ENCODE results near the gene SLC25A10. TPM values are rescaled to one million over a fixed set of nuclear protein-coding genes. Genes with fewer than 3 reads are reported as not detected.

SLC25A10 gene
- total RNA-seq, 1 donor from 2014 or later, result 60.8 TPM

GRCh38 chr17:81741049-81741593 lies 29.0 kb downstream of the SLC25A10 start:
- H3K36me3 Mint-ChIP-seq (ENCODE audit: unreplicated experiment), result no peaks in the 10 kb centered on the region
- no peak for DNase-seq
- H3K9me3 Mint-ChIP-seq (ENCODE audit: unreplicated experiment), result peaks cover 2% of the 10 kb centered on the region
- no peak overlapping the region for H3K4me3 Mint-ChIP-seq (ENCODE audit: unreplicated experiment)
- no peaks in the 10 kb centered on the region for H3K4me1 Mint-ChIP-seq (ENCODE audit: low read depth, unreplicated experiment)
- H3K27me3 Mint-ChIP-seq (ENCODE audit: unreplicated experiment), result peaks cover 8% of the 10 kb centered on the region
- no peak overlapping the region for H3K27ac Mint-ChIP-seq (ENCODE audit: unreplicated experiment)
- TF ChIP-seq CTCF (IDR thresholded peaks at IDR 0.05; ENCODE audit: partially characterized antibody, unreplicated experiment), result no peak

GRCh38 chr17:81741594-81742452 lies 29.7 kb downstream of the SLC25A10 start:
- DNase-seq, result no peak

More at GRCh38 chr17:81741594-81742452, 29.7 kb downstream of the SLC25A10 start:
- Mint-ChIP-seq H3K27ac (ENCODE audit: unreplicated experiment) (no peak overlapping the region), H3K9me3 (ENCODE audit: unreplicated experiment) (peaks cover 2% of the 10 kb centered on the region), H3K36me3 (ENCODE audit: unreplicated experiment) (no peaks in the 10 kb centered on the region), H3K4me1 (ENCODE audit: low read depth, unreplicated experiment) (no peaks in the 10 kb centered on the region), H3K4me3 (ENCODE audit: unreplicated experiment) (peak overlapping the region; percentile 65), H3K27me3 (ENCODE audit: unreplicated experiment) (peaks cover 8% of the 10 kb centered on the region)
- no peak for TF ChIP-seq CTCF (IDR thresholded peaks at IDR 0.05; ENCODE audit: partially characterized antibody, unreplicated experiment)

Small RNAs within 50 kb of the gene (microRNA-seq; reads per million reads assigned to microRNA genes)
- 6.9 reads per million, percentile 39 among the genes with 10 or more reads in this experiment for gene MIR6786 (ENCODE audit: unreplicated experiment)

Other genes starting within 250 kb of the SLC25A10 start
- gene ACTG1, start 199.5 kb upstream of the SLC25A10 start, total RNA-seq (ENCODE audit: unreplicated experiment), result 5,342 TPM
- gene FSCN2, start 183.9 kb upstream of the SLC25A10 start, total RNA-seq (ENCODE audit: unreplicated experiment), result 6.1 TPM
- gene FAAP100, start 159.9 kb upstream of the SLC25A10 start, total RNA-seq (ENCODE audit: unreplicated experiment), result 56.5 TPM
- gene NPLOC4, start 75.2 kb upstream of the SLC25A10 start, total RNA-seq (ENCODE audit: unreplicated experiment), result 137 TPM
- gene TSPAN10, start 75.1 kb upstream of the SLC25A10 start, total RNA-seq (ENCODE audit: unreplicated experiment), result not detected
- not detected for gene PDE6G, start 55.7 kb upstream of the SLC25A10 start, total RNA-seq (ENCODE audit: unreplicated experiment)
- gene OXLD1, start 45.7 kb upstream of the SLC25A10 start, total RNA-seq (ENCODE audit: unreplicated experiment), result 24.7 TPM
- 33.8 TPM for gene CCDC137, start 45.5 kb upstream of the SLC25A10 start, total RNA-seq (ENCODE audit: unreplicated experiment)
- 55.2 TPM for gene ARL16, start 28.5 kb upstream of the SLC25A10 start, total RNA-seq (ENCODE audit: unreplicated experiment)
- 167 TPM for gene HGS, start 28.3 kb upstream of the SLC25A10 start, total RNA-seq (ENCODE audit: unreplicated experiment)
- 57.7 TPM for gene MRPL12, start 8.9 kb upstream of the SLC25A10 start, total RNA-seq (ENCODE audit: unreplicated experiment)
- gene GCGR, start 91.9 kb downstream of the SLC25A10 start, total RNA-seq (ENCODE audit: unreplicated experiment), result 6.7 TPM
- 218 TPM for gene MCRIP1, start 121.0 kb downstream of the SLC25A10 start, total RNA-seq (ENCODE audit: unreplicated experiment)
- gene PPP1R27, start 122.8 kb downstream of the SLC25A10 start, total RNA-seq (ENCODE audit: unreplicated experiment), result 0.81 TPM
- 259 TPM for gene P4HB, start 148.3 kb downstream of the SLC25A10 start, total RNA-seq (ENCODE audit: unreplicated experiment)
- 432 TPM for gene ARHGDIA, start 159.1 kb downstream of the SLC25A10 start, total RNA-seq (ENCODE audit: unreplicated experiment)
- 80.6 TPM for gene ALYREF, start 179.3 kb downstream of the SLC25A10 start, total RNA-seq (ENCODE audit: unreplicated experiment)
- gene ANAPC11, start 179.4 kb downstream of the SLC25A10 start, total RNA-seq (ENCODE audit: unreplicated experiment), result 118 TPM
- gene NPB, start 190.0 kb downstream of the SLC25A10 start, total RNA-seq (ENCODE audit: unreplicated experiment), result 0.96 TPM
- 63.0 TPM for gene PCYT2, start 199.1 kb downstream of the SLC25A10 start, total RNA-seq (ENCODE audit: unreplicated experiment)
- 38.7 TPM for gene SIRT7, start 205.9 kb downstream of the SLC25A10 start, total RNA-seq (ENCODE audit: unreplicated experiment)
- gene MAFG, start 215.5 kb downstream of the SLC25A10 start, total RNA-seq (ENCODE audit: unreplicated experiment), result 30.6 TPM
- 68.1 TPM for gene PYCR1, start 225.0 kb downstream of the SLC25A10 start, total RNA-seq (ENCODE audit: unreplicated experiment)
- 0.69 TPM for gene MYADML2, start 234.9 kb downstream of the SLC25A10 start, total RNA-seq (ENCODE audit: unreplicated experiment)
- gene NOTUM, start 248.9 kb downstream of the SLC25A10 start, total RNA-seq (ENCODE audit: unreplicated experiment), result 39.8 TPM

All from glutamatergic neuron (in vitro differentiated cells).